ENCODE data around the gene ACSS1. TPM values are rescaled to one million over a fixed set of nuclear protein-coding genes. Genes with fewer than 3 reads are reported as not detected.

ACSS1 gene
- total RNA-seq, 1 experiment from 2014 or later, result 3.6 TPM

GRCh38 chr20:25039697-25040437 is 18.1 kb downstream of the ACSS1 start:
- intact Hi-C loops (cut with micrococcal nuclease; ENCODE audit: unreplicated experiment), result no loop called here
- Mint-ChIP-seq H3K4me1 (ENCODE audit: low read depth, unreplicated experiment) (no peaks in the 10 kb centered on the region), H3K27ac (ENCODE audit: unreplicated experiment) (no peak overlapping the region), H3K36me3 (ENCODE audit: insufficient read depth, unreplicated experiment) (no peaks in the 10 kb centered on the region), H3K4me3 (ENCODE audit: low read depth, unreplicated experiment) (no peak overlapping the region), H3K27me3 (ENCODE audit: unreplicated experiment) (no peaks in the 10 kb centered on the region), H3K9me3 (ENCODE audit: low read depth, unreplicated experiment) (no peaks in the 10 kb centered on the region)
- CTCF ChIA-PET, result no interaction called here
- no TSS peak for BruUV-seq (replicated peaks)
- no peak for DNase-seq
- no peak for TF ChIP-seq CTCF (IDR thresholded peaks at IDR 0.05; ENCODE audit: unreplicated experiment)

GRCh38 chr20:25038591-25039015 is 19.3 kb downstream of the ACSS1 start:
- no peaks in the 10 kb centered on the region for H3K9me3 Mint-ChIP-seq (ENCODE audit: low read depth, unreplicated experiment)
- no peak overlapping the region for H3K4me3 Mint-ChIP-seq (ENCODE audit: low read depth, unreplicated experiment)
- H3K27me3 Mint-ChIP-seq (ENCODE audit: unreplicated experiment), result no peaks in the 10 kb centered on the region
- CTCF ChIA-PET, result no interaction called here
- no peak overlapping the region for H3K27ac Mint-ChIP-seq (ENCODE audit: unreplicated experiment)
- intact Hi-C loops (cut with micrococcal nuclease; ENCODE audit: unreplicated experiment), result no loop called here
- DNase-seq, result no peak
- no peaks in the 10 kb centered on the region for H3K36me3 Mint-ChIP-seq (ENCODE audit: insufficient read depth, unreplicated experiment)
- no TSS peak for BruUV-seq (replicated peaks)
- no peak for TF ChIP-seq CTCF (IDR thresholded peaks at IDR 0.05; ENCODE audit: unreplicated experiment)
- H3K4me1 Mint-ChIP-seq (ENCODE audit: low read depth, unreplicated experiment), result peaks cover 2% of the 10 kb centered on the region

GRCh38 chr20:25038103-25038410 is 19.9 kb downstream of the ACSS1 start:
- CTCF ChIA-PET, result no interaction called here
- Mint-ChIP-seq H3K27me3 (ENCODE audit: unreplicated experiment) (no peaks in the 10 kb centered on the region), H3K9me3 (ENCODE audit: low read depth, unreplicated experiment) (no peaks in the 10 kb centered on the region), H3K36me3 (ENCODE audit: insufficient read depth, unreplicated experiment) (no peaks in the 10 kb centered on the region), H3K4me3 (ENCODE audit: low read depth, unreplicated experiment) (no peak overlapping the region), H3K27ac (ENCODE audit: unreplicated experiment) (no peak overlapping the region), H3K4me1 (ENCODE audit: low read depth, unreplicated experiment) (peaks cover 7% of the 10 kb centered on the region)
- TF ChIP-seq CTCF (IDR thresholded peaks at IDR 0.05; ENCODE audit: unreplicated experiment), result no peak
- no TSS peak for BruUV-seq (replicated peaks)
- DNase-seq, result no peak
- intact Hi-C loops (cut with micrococcal nuclease; ENCODE audit: unreplicated experiment), result no loop called here

- Mint-ChIP-seq H3K9me3 (ENCODE audit: low read depth, unreplicated experiment) (no peaks in the 10 kb centered on the region), H3K4me1 (ENCODE audit: low read depth, unreplicated experiment) (peaks cover 9% of the 10 kb centered on the region), H3K36me3 (ENCODE audit: insufficient read depth, unreplicated experiment) (no peaks in the 10 kb centered on the region), H3K4me3 (ENCODE audit: low read depth, unreplicated experiment) (no peak overlapping the region), H3K27ac (ENCODE audit: unreplicated experiment) (no peak overlapping the region), H3K27me3 (ENCODE audit: unreplicated experiment) (no peaks in the 10 kb centered on the region)
- BruUV-seq (replicated peaks), result no TSS peak
- CTCF ChIA-PET, result no interaction called here
- no peak for DNase-seq
- intact Hi-C loops (cut with micrococcal nuclease; ENCODE audit: unreplicated experiment), result no loop called here
- no peak for TF ChIP-seq CTCF (IDR thresholded peaks at IDR 0.05; ENCODE audit: unreplicated experiment)
These were observed 20.4 kb downstream of the ACSS1 start for GRCh38 chr20:25037288-25038102.
